GM19025 (cell line): ENCODE data around the gene CALCB.

ENCODE experiments used
- ATAC-seq: cut with Tn5 transposase; IDR thresholded peaks from one replicate; pipeline ENCODE4 v1.9.1; 2021; ENCODE audit warnings: mild to moderate bottlenecking, low read depth, moderate library complexity; ENCODE audit not compliant: unreplicated experiment

CALCB gene

DNA sequence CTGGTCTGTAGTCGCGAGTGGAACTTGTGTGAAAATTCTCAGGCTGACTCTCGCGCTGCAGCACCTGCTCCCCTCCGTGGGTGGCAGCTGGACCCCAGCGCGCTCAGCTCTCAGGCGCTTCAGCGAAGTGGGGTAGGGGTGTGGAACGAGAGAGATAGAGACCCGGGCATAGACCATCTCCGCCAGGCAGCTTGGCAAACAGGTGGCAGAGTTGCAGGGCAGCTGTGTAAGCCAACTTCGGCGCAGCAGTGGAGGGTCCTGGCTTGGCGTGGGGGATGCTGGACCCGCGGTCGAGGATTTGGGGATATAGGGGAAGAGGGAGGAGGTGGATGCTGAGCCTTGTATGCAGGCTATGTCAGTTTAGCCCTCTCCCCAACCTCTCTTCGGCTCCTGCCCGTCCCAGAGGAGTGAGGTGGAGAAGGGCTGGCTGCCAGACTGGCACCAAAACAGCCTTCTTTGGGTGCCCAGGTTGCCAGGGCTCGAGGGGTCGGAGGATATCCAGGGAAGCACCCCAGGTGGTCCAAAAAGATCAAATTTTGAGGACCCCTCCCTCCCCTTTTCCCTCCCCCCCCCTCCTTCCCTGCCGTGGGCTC is 746 bp upstream of the CALCB start:
- ATAC-seq: no peak

DNA sequence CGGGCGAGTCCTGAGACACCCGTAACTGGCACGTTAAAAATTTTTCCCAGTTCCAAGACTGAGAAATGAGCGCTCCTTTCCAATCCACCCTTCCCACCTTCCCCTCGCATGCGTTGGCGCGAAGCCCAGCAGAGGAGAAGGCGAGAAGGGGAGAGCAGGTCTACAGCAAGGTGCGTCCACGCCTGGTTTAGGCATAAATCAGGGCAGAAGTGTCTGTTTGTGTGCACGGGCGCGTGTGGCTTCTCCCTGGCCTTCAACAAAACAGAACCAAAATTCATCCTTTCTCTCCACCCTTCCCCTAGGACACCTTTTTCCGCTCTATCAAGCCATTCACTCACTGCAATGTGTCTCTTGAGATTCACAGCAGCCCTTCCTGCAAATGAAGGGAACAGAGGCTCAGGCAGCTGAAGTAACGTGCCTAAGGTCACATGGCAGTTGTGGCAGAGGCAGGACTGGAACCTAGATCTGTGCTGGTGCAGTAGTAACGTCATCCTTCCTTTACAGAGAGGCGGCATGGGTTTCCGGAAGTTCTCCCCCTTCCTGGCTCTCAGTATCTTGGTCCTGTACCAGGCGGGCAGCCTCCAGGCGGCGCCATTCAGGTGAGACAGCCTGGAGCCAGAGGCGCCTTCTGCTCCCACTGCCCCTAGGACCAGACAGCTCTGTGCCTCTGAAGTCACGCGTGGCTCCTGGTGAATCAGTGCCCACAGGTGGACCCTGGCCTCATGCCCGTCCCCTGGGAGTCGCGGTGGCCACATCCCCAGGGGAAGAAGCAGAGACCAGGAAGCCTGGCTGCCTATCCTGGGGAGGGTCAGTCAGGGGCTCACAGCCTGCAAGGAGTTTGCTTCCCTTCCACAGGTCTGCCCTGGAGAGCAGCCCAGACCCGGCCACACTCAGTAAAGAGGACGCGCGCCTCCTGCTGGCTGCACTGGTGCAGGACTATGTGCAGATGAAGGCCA is 1.1 kb downstream of the CALCB start:
- peak; percentile 95 for ATAC-seq

DNA sequence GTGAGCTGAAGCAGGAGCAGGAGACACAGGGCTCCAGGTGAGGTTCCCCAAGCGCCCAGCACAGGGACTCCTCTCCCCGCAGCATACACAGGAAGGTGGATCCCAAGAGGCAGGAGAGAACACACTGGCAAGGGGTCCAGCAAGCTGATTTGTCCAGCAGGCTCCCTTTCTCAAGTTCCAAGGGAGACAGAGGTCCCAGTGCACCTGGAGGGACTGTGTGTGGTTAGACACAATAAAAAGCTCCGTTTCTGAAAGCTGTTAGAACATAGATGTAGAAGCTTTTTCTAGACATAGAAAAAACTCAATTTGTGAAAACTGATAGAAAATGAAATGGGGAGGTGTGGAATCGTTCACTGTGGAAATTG is 1.8 kb downstream of the CALCB start:
- ATAC-seq: no peak

DNA sequence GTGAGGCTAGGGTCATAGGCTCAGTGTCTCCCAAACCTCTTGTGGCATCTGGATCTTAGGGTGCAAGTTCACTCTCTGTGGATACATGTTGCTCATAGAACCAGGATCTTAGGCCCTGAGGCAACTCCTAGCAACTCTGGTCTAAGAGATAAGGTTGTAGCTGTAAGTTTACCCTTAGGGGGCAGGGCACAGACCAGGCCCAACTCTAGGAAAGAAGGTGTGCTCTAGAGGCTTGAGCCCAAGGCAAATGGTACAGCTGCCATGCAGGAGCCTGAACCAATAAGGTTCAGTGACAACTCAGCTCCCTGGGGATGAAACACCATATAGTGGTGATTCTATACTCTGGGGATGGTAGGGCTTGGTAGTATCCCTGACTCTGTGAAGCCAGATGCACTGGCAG is 17.8 kb downstream of the CALCB start:
- ATAC-seq: no peak

DNA sequence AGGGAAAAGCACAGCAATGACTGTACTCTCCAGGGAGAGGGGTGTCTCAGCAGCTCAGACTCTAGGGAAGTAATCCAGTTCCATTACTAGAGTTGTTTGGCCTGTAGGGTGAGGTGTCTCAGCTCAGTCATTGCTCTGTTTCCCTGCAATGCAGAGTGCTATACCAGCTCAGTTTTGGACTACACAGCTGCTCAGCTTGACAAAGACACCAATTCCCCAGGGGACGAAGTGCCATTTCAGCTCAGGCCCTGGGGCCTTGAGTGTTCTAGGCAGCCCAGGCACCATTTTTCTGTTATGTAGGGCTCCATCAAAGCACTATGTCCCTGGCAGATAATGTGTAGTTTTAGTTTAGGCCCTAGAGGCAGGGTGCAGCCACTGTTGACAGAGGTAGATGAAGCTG is 18.2 kb downstream of the CALCB start:
- ATAC-seq: no peak

DNA sequence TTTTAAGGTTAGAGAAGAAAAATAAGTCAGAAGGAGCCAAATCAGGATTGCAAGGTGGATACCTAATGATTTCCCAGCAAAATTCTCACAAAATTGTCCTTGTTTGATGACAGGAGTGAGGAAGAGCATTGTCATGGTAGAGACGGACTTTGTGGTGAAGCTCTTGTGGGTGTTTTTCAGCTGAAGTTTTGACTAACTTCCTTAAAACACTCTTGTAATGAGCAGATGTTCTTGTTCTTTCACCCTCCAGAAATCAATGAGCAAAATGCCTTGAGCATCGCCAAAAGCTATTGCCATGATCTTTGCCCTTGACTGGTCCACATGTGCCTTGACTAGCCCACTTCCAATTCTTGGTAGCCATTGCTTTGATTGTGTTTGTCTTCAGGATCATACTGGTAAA is 20.0 kb downstream of the CALCB start:
- peak; percentile 60 for ATAC-seq

DNA sequence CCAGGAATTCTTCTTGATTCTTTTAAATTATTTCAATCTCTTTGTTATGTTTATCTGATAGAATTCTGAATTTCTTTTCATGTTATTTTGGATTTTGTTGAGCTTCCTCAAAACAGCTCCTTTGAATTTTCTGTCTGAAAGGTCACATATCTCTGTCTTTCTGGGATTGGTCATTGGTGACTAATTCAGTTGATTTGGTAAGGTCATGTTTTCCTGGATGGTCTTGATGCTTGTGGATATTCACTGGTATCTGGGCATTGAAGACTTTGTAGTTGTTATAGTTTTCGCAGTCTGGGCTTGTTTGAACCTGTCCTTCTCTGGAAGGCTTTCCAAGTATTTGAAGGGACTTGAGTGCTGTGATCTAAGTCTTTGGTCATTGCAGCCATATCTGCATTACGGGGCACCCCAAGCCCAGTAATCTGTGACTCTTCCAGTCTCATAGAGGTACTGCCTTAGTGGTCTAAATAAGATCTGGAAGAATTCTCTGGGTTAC is 22.4 kb downstream of the CALCB start:
- no peak for ATAC-seq

DNA sequence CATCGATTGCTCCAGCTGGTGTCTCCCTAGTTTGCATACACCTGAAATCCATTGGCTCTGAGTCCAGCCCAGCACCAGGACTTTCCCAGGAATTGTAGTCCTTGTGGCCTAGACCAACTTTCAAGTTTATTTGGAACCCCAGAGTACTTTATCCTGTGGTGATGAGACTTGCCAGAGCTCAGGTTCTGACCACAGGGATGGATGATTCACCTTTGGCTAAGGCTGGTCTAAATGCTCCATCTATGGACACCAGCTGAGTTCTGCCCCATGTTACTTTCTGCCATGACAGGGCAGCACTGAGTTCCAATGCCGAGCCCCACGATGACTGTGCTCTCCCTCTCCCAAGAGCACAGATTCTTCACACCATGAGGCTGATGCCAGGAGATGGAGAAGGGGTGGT is 24.0 kb downstream of the CALCB start:
- no peak for ATAC-seq

DNA sequence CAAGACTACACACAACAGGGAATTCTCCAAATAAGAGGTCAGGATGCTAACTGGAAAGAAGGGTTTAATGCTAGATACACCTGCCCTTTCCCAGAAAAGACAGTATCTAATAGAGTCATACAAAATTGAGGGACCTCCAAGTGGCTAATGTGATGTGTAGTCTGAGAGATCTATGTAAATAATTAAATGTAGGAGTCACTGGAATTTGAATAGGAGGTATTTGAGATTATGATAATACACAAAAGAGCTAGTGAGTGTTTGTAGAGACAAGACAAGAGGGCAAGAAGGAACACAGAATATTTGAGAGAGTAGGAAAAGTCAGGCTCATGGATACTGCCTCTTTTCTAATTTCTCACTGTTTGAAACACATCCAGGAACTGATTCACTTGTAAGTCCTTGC is 25.9 kb downstream of the CALCB start:
- ATAC-seq: no peak

DNA sequence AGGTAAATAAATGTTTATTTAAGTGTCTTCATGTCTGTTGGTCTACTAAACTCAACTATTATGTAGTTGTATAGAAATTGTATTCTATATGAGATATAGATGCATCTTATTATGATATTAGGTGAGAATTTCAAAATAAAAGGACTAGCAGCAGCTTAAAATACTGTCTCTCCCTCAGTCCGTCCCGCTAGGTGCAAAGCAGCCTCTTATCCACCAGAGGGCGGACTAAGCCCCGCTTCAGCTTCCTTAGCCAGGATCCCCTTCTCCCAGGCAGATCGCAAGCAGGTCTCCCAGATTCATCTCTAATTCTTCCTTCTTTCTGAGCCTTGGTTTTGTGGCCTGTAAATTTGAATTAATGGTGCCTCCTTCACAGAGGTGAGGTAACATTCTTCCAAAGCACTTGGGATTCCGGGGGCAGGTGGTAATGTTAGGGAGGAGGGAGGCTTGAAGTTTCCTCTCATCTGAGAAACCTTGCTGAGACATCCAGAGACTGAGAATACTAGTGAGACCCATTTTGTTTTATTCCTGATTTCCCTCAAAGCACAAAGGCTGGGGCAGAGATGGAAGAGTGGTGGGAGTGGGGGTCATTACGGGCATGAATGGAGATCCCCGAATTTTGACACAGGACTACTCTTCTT is 27.8 kb downstream of the CALCB start:
- peak; percentile 89 for ATAC-seq

DNA sequence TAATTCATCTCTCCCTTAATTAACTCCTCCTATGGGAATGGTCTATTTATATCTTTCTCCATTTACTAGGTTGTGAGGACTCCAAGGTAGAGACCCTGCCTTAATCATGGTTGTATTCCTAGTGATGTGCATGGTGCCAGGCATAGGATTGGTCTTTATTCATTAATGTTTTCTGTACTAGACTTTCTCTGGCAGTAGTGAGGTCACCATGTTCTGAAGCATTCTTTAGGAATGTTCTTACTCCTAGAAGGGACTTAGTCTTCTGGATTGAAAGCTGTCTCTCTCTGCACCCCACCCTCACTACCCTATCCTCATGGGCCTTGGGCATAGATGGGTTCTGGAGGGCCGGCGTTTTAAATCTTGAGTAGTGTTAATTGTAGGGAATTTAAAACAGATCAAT is 30.8 kb downstream of the CALCB start:
- ATAC-seq: no peak

DNA sequence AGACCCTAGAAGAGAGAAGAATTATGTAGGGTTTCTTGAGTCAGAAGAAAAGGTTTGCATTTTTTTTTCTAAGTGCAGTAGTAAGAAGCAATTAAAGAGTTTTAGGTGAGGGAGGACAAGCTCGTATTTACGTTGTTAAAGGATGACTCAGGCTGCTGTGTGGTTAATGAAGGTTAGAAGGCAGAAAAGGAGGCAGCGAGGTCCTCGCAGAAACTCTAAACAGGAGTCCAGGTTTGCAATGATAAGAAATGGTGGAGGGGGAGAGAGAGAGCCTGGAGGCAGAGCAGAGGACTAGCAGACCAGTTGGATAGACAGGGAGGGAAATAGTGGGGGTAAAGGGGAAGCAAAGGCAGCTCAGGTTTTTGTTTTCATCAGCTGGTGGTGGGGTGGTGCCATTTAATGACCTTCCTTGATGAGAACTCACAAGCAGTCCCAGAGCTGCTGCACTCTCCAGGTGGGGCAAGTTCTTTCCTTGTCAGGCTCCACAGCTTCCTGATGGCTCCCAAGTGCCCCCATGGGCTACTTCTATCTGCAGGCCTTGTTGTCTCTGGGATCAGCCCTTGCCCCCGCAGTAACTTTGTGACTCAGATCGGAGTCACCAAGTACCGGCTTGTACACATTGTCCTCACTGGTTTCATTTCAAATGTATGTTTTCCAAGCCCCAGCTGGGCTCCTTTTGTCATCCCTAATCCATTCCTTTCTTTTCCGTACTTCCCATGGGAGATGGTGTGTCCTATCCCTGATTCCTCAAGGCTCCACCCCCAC is 33.0 kb downstream of the CALCB start:
- no peak for ATAC-seq

DNA sequence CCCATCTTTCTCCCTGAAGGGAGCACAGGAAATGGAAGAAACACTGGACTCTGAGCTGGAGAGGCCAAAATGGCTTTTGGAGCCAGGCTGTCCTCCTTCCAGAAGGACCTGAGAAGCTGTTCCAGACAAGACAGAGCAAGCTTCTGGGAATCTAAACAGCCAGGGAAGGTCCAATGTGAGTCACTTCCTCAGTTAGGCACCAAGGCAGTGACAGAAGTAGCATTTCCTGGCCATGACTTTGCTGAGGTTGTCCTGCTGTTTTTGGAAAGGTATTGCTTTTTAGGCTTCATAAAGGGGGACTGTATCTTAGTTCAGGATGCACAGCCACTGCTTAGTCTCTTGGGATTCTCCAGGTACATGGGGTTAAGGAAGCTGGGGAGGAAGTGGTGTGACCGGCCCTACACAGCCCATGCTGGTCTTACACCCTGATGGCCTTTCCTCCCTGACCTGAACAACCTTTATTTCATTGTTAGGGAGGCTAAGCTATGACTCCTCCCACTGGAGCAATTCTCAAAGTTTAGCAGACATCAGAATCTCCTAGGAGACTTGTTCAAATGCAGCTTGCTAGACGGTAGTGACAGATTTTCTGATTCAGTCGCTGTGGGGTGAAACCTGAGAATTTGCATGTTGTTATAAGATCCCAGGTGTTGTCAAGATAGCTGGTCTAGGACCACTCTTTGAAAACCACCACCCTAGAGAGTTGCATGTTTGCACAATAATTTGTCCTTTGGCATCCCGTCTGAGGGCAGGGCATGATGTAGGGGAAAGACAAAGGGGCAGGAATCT is 34.5 kb downstream of the CALCB start:
- peak; percentile 57 for ATAC-seq

DNA sequence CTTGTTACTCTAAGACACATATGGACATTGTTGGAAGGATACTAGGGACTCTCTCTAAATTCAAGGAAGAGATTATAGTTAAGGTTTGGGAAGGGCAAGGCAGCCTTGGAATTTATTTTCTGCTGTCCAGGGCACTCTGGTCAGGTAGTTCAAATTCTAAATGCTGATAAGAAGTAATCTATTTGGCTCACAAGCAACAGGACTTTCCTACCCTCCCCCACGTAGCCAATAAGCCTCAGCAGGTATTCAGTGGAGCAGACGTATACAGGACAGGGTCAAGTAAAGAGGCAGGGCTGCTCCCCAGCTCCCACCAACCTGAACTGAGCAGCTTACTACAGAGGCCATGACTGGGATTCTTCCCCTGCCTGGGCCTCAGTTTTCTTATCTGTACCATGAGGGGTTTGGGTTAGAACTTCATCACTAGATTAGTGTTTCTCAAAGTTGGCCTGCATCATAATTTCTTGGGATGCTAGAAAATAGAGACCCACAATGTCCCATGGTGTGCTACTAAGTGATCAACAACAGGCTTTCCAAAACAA is 35.3 kb downstream of the CALCB start:
- no peak for ATAC-seq

DNA sequence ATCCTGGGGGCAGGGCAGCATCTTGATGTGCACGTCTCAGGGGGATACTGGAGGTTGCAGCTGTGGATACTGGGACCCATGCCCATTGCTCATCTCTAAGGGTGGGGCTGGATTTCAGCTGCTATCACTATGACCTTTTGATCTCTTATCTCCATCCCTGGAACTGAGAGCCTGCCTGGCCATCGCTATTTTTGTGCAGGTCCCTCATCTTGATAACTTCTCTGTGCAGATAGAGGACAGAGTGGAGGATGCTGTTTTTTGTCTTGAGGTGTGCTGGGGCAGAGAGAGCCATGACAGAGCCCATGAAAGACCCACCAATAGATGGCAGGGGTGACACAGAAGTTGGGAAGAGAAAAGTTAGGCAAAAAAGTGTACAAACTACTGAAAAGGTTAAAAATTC is 36.2 kb downstream of the CALCB start:
- no peak for ATAC-seq

DNA sequence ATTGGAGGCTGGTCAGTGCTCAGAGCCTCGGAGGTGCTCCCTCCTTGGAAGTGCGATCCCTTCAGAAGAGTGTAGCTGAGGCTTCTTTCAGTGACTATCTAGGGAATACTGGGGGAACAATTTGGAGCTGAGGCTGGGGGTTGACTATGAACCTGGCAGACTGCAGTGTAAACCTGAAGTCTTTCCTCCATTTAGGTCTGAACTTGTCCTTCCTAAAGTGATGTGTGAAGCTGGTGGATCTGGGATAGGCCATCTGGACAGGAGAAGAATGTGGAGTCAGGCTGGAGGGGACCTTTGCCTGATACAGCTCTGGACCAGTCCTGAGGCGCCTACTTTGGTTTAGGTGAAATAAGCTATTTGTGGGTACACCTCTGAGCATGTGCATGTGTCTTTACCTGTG is 37.8 kb downstream of the CALCB start:
- no peak for ATAC-seq

DNA sequence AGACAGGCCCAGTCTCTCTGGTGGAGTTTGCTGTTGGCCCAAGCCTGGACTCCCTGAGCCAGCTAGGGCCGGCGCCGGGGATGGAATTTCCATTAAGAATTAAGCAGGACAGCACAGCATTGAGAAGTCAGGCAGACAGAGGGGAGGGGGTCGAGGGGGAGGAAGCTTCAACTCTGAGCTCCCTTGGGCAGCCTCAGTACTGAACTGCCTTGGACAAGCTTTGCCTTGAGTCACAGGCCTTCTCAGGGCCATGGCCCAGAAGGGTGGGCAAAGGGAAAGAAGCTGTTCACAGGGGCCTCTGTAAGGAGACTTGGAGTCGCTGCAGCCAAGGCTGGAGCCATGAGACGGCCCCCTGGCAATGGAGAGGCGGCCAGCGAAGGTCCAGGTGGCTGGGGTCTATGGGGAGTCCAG is 38.7 kb downstream of the CALCB start:
- ATAC-seq: no peak

DNA sequence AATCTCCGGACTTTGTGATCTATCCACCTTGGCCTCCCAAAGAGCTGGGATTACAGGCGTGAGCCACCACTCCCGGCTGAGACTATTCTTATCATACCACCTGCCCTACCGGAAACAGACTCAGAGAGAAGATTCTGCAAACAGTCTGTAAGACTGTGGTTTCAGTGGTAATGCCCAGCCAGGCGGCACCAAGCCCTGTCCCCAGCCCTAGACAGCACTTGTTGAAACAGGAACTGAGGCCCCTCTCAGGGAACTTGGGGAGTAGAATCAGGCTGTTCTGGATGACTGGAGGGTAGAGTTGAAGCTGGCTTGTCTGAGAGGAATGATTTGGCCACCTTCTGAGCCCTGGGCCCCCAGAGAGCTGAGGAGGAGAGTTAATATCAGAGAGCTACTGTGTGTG is 40.0 kb downstream of the CALCB start:
- ATAC-seq: peak; percentile 93
